ENCODE measurements around the gene ADAM12.

Gene ADAM12

GRCh38 chr10:126337251-126337810, 50.9 kb downstream of the ADAM12 start:
- no peak for DNase-seq (ENCODE audit: low read depth)
- no peak overlapping the region for H3K4me3 ChIP-seq (ENCODE audit: low read depth, low read length)

- H3K4me3 ChIP-seq (ENCODE audit: low read depth, low read length): no peak overlapping the region
- peak; percentile 19 for DNase-seq (ENCODE audit: low read depth)
These were observed 51.5 kb downstream of the ADAM12 start for GRCh38 chr10:126336801-126337200.

- no peak overlapping the region for H3K4me3 ChIP-seq (ENCODE audit: low read depth, low read length)
- no peak for DNase-seq (ENCODE audit: low read depth)
These were observed 54.0 kb downstream of the ADAM12 start for GRCh38 chr10:126334272-126334671.

GRCh38 chr10:126332576-126332975, 55.7 kb downstream of the ADAM12 start:
- no peak overlapping the region for H3K4me3 ChIP-seq (ENCODE audit: low read depth, low read length)
- no peak for DNase-seq (ENCODE audit: low read depth)

GRCh38 chr10:126331101-126331500, 57.2 kb downstream of the ADAM12 start:
- H3K4me3 ChIP-seq (ENCODE audit: low read depth, low read length): no peak overlapping the region
- peak; percentile 31 for DNase-seq (ENCODE audit: low read depth)

GRCh38 chr10:126324826-126325225, 63.5 kb downstream of the ADAM12 start:
- DNase-seq (ENCODE audit: low read depth): no peak
- H3K4me3 ChIP-seq (ENCODE audit: low read depth, low read length): no peak overlapping the region

GRCh38 chr10:126321440-126321839, 66.8 kb downstream of the ADAM12 start:
- no peak for DNase-seq (ENCODE audit: low read depth)
- H3K4me3 ChIP-seq (ENCODE audit: low read depth, low read length): no peak overlapping the region

- no peak overlapping the region for H3K4me3 ChIP-seq (ENCODE audit: low read depth, low read length)
- no peak for DNase-seq (ENCODE audit: low read depth)
These were observed 70.5 kb downstream of the ADAM12 start for GRCh38 chr10:126317751-126318150.

GRCh38 chr10:126315494-126316177, 72.6 kb downstream of the ADAM12 start:
- no peak overlapping the region for H3K4me3 ChIP-seq (ENCODE audit: low read depth, low read length)
- DNase-seq (ENCODE audit: low read depth): peak; percentile 63

- H3K4me3 ChIP-seq (ENCODE audit: low read depth, low read length): no peak overlapping the region
- no peak for DNase-seq (ENCODE audit: low read depth)
These were observed 73.3 kb downstream of the ADAM12 start for GRCh38 chr10:126314863-126315493.

GRCh38 chr10:126312167-126312566, 76.1 kb downstream of the ADAM12 start:
- no peak for DNase-seq (ENCODE audit: low read depth)
- H3K4me3 ChIP-seq (ENCODE audit: low read depth, low read length): no peak overlapping the region

- DNase-seq (ENCODE audit: low read depth): no peak
- no peak overlapping the region for H3K4me3 ChIP-seq (ENCODE audit: low read depth, low read length)
These were observed 78.9 kb downstream of the ADAM12 start for GRCh38 chr10:126309228-126309883.

- H3K4me3 ChIP-seq (ENCODE audit: low read depth, low read length): no peak overlapping the region
- DNase-seq (ENCODE audit: low read depth): no peak
These were observed 85.2 kb downstream of the ADAM12 start for GRCh38 chr10:126302826-126303665.

- no peak overlapping the region for H3K4me3 ChIP-seq (ENCODE audit: low read depth, low read length)
- no peak for DNase-seq (ENCODE audit: low read depth)
These were observed 85.9 kb downstream of the ADAM12 start for GRCh38 chr10:126302476-126302756.

GRCh38 chr10:126301701-126302475, 86.4 kb downstream of the ADAM12 start:
- DNase-seq (ENCODE audit: low read depth): no peak

GRCh38 chr10:126294451-126294850, 93.8 kb downstream of the ADAM12 start:
- no peak overlapping the region for H3K4me3 ChIP-seq (ENCODE audit: low read depth, low read length)
- DNase-seq (ENCODE audit: low read depth): no peak

More at GRCh38 chr10:126301701-126302475, 86.4 kb downstream of the ADAM12 start:
- H3K4me3 ChIP-seq (ENCODE audit: low read depth, low read length): no peak overlapping the region

- no peak for DNase-seq (ENCODE audit: low read depth)
- H3K4me3 ChIP-seq (ENCODE audit: low read depth, low read length): no peak overlapping the region
These were observed 98.0 kb downstream of the ADAM12 start for GRCh38 chr10:126290232-126290631.

GRCh38 chr10:126288547-126289493, 99.5 kb downstream of the ADAM12 start:
- no peak for DNase-seq (ENCODE audit: low read depth)

More at GRCh38 chr10:126288547-126289493, 99.5 kb downstream of the ADAM12 start:
- H3K4me3 ChIP-seq (ENCODE audit: low read depth, low read length): no peak overlapping the region
